ENCODE results near the gene UGCG.
A peak's percentile ranks its signal among the peaks of the same experiment; 100 is the strongest.
"Not testable (repeated sequence)": the region's sequence is repeated elsewhere in the genome, so short reads cannot be mapped to it uniquely, and the experiment has no call there.

Gene UGCG

DNA sequence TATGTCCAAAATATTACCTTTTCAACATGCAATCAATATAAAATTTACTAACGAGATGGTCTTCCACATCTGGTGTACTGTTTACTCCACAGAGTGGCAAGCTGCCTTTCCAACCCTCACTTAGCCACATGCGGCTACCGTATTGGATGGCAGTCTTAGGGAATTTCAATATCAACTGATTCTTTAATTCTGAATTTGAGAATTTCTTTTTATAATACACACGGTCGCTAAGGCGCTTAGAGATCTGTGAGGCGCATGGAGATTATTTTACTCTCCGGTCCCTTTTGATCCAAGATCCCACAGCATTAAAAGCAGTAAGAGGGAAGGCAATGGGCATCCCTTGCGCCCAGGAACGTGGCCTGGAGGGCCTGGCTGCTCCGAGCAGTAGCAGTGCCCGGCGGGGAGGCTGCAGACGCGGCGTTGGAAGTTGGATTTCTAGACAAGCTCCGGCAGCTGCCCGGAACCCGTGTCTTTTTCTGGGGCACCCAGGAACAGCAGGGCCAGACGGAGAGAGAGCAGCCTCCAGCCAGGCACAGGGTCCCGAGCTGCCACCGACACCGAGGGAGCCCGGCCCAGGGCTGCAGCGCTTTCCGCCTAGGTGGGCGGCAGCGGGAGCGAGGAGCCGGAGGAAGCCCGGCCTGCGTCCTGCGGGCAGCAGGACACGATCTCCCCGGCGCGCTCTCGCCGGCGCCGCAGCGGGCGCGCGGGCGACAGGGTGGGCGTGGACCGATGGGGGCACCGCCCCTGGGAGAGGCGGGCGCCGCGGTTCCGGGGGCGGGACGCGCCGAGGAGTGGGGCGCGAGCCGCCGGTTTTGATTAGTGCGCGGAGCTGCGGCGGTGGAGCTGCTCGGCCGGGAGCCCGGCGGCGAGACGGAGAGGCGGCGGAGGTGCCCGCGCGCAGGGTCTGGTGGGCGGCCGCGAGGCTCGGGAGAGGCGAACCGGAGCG is at the start of gene UGCG:
Gene UGCG, plus strand, starts transcription at position 819 of the 946 bp plus-strand sequence. CDS start 402 bp downstream, outside the sequence.
- DNase-seq (ENCODE audit: low read depth in 2 of 3, low spot score in 2 of 3) = peak; percentile 58 to 80 (median 76)

- DNase-seq (ENCODE audit: low read depth in 2 of 3, low spot score in 2 of 3) = no peak
These were observed 45.1 kb upstream of the UGCG start for GRCh38 chr9:111851553-111851952.

GRCh38 chr9:111852291-111852690 is 44.3 kb upstream of the UGCG start:
- DNase-seq (ENCODE audit: low read depth in 2 of 3, low spot score in 2 of 3) = no peak

GRCh38 chr9:111853450-111853827 is 43.2 kb upstream of the UGCG start:
- DNase-seq (ENCODE audit: low read depth in 2 of 3, low spot score in 2 of 3) = no peak

DNA sequence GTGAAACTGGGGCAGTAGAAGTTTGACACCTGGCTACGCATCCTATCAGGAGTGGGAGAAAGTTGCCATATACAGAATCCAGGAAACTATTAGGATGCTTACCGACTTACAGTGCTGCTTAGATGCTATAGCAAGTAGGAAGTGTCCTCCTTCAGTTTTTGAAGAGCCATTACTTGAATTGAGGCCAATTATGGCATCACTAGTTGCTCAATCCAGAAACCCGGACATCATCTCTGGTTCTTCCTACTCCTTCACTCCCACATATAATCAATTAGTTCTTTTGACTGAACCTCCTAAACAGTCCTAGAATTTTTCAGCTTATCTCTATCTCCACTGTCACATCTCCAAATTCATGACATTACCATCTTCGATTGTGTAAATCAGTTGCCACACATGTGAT is 41.8 kb upstream of the UGCG start:
- DNase-seq (ENCODE audit: low read depth in 2 of 3, low spot score in 2 of 3) = no peak

GRCh38 chr9:111857555-111858211 is 38.9 kb upstream of the UGCG start:
- DNase-seq (ENCODE audit: low read depth in 2 of 3, low spot score in 2 of 3) = no peak

DNA sequence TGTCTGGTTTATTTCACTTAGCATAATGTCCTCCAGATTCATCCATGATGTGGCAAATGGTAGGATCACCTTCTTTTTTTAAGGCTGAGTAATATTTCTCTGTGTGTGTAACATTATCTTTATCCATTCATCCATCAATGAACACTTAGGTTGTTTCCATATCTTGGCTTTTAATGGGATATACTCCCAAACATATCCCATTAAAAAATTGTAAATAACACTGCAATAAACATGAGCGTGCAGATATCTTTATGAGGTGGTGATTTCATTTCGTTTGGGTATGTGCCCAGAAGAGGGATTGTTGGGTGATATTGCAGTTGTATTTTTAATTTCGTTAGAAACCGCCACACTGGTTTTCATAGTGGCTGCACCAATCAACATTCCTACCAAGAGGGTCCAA is 36.2 kb upstream of the UGCG start:
- DNase-seq (ENCODE audit: low read depth in 2 of 3, low spot score in 2 of 3) = no peak

DNA sequence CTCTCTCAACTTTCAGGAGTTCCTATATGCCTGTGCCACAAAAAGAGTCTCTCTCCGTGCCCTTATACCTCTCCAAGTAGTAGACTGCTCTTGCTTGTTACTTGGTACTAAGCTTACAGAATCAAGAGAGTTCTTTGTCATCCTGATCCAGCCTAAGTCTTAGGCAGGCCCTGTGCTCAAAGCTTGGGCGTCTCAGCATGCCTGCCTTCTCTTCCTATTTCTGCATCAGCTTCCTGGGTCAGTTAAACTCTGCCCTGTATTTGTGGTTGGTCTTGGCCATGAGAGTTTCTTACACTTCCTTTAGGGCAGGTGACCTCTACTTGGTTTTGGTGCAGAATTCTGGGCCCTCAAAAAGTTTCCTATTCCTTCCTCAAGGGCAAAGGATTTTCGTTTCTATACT is 33.0 kb upstream of the UGCG start:
- no peak for DNase-seq (ENCODE audit: low read depth in 2 of 3, low spot score in 2 of 3)

DNA sequence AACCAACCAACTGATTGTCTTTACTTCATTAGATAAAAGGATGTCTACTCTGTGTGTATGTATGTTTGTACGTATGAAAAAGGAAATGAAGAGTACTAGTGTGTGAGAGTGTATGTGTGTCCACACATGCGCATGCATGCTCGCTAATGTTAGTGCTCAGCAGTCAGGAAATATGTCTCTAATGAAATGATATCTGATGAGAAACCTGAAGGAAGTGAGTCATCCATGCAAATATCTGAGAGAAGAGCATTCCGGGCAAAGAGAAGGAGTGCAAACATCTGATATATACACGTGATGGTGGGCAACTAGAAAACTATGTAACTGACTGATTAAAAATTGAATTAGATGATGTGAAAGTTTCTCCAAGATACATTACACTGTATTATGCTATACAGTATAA is 29.6 kb upstream of the UGCG start:
- DNase-seq (ENCODE audit: low read depth in 2 of 3, low spot score in 2 of 3) = no peak

GRCh38 chr9:111868475-111868874 is 28.1 kb upstream of the UGCG start:
- no peak for DNase-seq (ENCODE audit: low read depth in 2 of 3, low spot score in 2 of 3)

DNA sequence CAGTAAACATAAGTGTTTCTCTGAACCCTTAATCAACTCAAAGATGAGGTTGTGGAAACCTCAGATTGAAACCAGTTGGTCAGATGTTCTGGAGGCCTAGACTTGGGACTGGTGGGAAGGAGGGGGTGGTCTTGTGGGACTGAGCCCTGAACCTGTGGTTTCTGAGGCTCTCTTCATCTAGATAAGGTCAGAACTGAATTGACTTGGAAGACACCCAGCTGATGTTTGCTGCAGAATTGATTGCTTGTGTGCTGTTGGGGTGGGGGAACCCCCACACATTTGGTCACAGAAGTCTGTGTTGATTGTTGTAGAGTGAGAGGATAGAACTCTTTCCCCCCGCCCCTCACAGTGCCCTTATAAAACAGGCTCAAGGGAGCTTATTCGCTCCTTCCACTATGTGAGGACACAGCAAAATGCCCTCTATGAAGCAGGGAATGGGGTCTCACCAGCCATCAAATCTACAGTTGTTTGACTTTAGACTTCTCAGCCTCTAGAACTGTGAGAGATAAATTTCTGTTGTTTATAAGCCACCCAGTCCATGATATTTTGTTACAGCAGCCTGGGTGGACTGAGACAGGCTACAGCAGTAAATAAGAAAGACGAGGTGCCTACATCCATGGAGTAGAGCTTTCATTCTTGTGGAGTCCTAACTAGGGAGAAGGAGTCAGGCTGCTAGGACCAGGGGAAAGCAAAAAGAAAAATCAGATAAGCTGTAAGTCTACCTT is 25.7 kb upstream of the UGCG start:
- DNase-seq (ENCODE audit: low read depth in 2 of 3, low spot score in 2 of 3) = peak in 2 of 3 experiments; percentile 3 to 19

DNA sequence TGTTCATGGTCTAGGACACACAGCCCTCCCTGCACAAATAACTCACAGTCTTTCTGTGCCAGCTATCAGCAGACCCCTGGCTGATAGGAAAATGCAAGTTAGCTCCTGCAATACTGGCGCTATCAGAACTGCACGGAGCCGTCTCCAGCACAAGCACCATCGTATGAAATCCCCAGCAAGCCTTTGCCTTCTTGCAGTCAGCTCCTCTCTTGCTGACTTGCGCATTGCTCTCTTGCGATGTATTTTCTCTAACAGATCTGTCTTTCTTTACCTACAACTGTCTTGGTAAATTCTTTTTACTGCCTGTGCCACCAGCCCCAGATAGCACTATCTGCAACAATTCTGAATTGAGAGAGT is 25.1 kb upstream of the UGCG start:
- DNase-seq (ENCODE audit: low read depth in 2 of 3, low spot score in 2 of 3) = no peak

- DNase-seq (ENCODE audit: low read depth in 2 of 3, low spot score in 2 of 3) = no peak
These were observed 23.7 kb upstream of the UGCG start for GRCh38 chr9:111872886-111873285.

DNA sequence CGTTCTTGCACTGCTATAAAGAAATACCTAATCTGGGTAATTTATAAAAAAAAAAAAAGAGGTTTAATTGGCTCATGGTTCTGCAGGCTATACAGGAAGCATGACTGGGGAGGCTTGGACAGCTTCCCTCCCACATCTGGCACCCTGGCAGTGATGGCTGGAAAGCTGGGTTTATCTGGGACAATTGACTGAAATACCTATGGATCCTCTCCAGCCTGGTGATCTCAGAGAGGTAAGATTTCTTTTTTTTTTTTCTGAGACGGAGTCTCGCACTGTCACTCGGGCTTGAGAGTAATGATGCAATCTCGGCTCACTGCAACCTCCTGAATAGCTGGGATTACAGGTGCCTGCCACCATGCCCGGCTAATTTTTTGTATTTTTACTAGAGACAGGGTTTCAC is 22.7 kb upstream of the UGCG start:
- no peak for DNase-seq (ENCODE audit: low read depth in 2 of 3, low spot score in 2 of 3)

GRCh38 chr9:111874500-111874899 is 22.1 kb upstream of the UGCG start:
- no peak for DNase-seq (ENCODE audit: low read depth in 2 of 3, low spot score in 2 of 3)

DNA sequence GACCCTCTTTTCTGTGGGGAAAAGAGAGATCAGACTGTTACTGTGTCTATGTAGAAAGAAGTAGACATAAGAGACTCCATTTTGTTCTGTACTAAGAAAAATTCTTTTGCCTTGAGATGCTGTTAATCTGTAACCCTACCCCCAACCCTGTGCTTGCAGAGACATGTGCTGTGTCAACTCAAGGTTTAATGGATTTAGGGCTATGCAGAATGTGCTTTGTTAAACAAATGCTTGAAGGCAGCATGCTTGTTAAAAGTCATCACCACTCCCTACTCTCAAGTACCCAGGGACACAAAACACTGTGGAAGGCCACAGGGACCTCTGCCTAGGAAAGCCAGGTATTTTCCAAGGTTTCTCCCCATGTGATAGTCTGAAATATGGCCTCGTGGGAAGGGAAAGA is 21.3 kb upstream of the UGCG start:
- DNase-seq (ENCODE audit: low read depth in 2 of 3, low spot score in 2 of 3) = not testable (repeated sequence)

GRCh38 chr9:111875691-111876090 is 20.9 kb upstream of the UGCG start:
- not testable (repeated sequence) for DNase-seq (ENCODE audit: low read depth in 2 of 3, low spot score in 2 of 3)

DNA sequence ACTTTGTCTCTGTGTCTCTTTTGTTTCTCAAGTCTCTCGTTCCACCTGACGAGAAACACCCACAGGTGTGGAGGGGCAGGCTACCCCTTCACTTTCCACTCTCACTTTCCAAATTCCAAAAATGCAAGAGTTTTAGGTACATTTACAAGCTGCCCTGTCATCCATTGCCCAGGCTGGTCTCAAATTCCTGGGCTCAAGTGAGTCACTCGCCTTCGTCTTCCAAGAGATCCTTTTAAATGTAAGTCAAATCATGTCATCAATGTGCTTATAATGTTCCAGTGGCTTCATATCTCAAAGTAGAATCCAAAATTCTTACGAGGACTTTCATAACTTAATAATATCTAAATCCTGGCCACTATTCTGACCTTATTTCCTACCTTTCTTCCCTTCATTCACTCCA is 20.4 kb upstream of the UGCG start:
- no peak for DNase-seq (ENCODE audit: low read depth in 2 of 3, low spot score in 2 of 3)

GRCh38 chr9:111877420-111877819 is 19.2 kb upstream of the UGCG start:
- DNase-seq (ENCODE audit: low read depth in 2 of 3, low spot score in 2 of 3) = no peak

DNA sequence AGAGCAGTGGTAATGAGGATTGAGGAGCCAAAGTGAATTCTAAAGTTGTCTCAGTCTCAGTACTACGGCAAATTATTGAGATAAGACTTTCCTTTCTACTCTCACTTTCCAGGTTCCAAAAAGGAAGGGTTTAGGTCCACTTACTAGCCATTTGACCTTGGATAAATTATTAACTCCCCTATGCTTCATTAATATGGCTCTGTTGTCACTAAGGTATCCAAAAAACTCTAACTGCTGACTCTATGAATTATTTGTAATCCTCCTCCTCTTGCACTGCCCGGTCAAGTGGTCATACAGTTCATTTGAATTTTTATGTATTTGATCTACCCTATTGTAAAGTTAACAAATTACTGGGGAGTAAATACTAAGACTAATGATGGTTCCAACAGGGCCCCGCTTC is 17.7 kb upstream of the UGCG start:
- DNase-seq (ENCODE audit: low read depth in 2 of 3, low spot score in 2 of 3) = no peak

- DNase-seq (ENCODE audit: low read depth in 2 of 3, low spot score in 2 of 3) = no peak
These were observed 9.5 kb upstream of the UGCG start for GRCh38 chr9:111886983-111887718.

Data from activated CD8-positive, alpha-beta memory T cell treated with anti-CD3 and anti-CD28 coated beads for 48 hours (primary cell).